MG63 (cell line): Measurements from ENCODE around the gene PLAAT3. TPM values are rescaled to one million over a fixed set of nuclear protein-coding genes. Genes with fewer than 3 reads are reported as not detected.
"Not testable (repeated sequence)": the region's sequence is repeated elsewhere in the genome, so short reads cannot be mapped to it uniquely, and the experiment has no call there.

ENCODE experiments used
- DNase-seq: peaks from one replicate; pipeline ENCODE4 v3.0.0-alpha.2; 2020
- H3K27me3 ChIP-seq: fragments of 250-450 bp; sonication (Bioruptor Pico); 2 replicates; pipeline ENCODE4 v1.5.1; 2020; ENCODE audit warnings: mild to moderate bottlenecking, moderate library complexity
- H3K36me3 ChIP-seq: fragments of 250-450 bp; sonication (Bioruptor Pico); 2 replicates; pipeline ENCODE4 v1.5.1; 2020; ENCODE audit warnings: mild to moderate bottlenecking, moderate library complexity
- H3K4me3 ChIP-seq: fragments of 250-450 bp; sonication (Bioruptor Pico); 2 replicates; pipeline ENCODE4 v1.5.1; 2020; ENCODE audit warnings: mild to moderate bottlenecking, moderate library complexity
- H3K9me3 ChIP-seq: fragments of 250-450 bp; sonication (Bioruptor Pico); 2 replicates; pipeline ENCODE4 v1.5.1; 2020; ENCODE audit warnings: mild to moderate bottlenecking, moderate library complexity
- total RNA-seq: library from RNA; depleted of rRNA; stranded (reverse); fragments of >200 nt; shearing (Covaris generic); gene quantifications from 2 replicates; pipeline ENCODE4 v1.2.3, GENCODE V29; 2014; ENCODE audit warnings: low replicate concordance

PLAAT3 gene
- total RNA-seq, 1 experiment from 2014 or later = 28.8 TPM

DNA sequence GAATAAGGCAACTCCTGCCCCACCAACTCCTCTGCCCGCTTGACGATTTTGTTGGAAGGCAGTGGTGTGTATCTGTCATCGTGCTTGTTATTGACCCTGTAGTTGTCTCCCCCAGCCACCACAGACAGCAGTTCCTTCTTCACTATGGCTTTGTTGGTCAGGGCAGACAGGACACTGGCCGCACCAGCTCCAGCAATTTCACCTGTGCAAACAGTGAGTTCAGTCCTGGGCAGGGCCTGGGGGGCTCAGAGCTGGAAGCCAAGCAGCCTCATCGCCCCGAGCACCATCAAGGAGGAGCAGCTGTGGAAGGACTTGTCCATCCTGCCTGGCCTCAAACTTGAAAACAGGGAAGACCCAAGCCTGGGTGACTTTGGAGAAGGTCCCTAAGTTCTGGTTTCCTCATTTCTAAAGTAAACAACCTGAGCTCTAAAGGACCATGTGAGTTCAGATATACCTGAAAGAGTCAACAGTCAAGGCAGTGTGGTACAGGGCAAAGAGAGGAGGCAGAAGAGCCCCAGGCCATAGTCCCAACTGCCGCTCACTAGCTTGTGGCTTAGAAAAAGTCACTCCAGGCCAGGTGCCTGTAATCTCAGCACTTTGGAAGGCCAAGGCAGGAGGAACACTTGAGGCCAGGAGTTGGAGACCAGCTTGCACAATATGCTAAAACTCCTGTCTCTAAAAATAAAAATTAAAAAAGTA, 55.6 kb downstream of the PLAAT3 start:
- H3K36me3 ChIP-seq = no peaks in the 10 kb centered on the region
- H3K4me3 ChIP-seq = no peak overlapping the region
- no peaks in the 10 kb centered on the region for H3K9me3 ChIP-seq
- H3K27me3 ChIP-seq = no peaks in the 10 kb centered on the region
- no peak for DNase-seq

DNA sequence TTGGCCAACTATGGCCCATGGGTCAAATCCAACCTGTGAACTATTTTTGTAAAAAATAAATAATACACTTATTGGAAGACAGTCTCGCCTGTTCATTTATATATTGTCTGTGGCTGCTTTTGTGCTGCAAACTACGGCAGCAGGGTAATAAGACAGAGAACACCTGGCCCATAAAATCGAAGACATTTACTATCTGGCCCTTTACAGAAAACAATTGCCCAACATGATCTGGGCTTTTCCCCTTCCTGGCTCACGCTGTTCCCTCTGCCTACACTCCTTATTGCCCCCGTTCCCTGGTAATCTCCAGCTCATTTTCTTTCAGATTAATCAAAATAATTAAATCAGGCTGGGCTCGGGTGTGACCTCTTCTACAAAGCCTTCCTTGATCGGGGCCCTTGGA, 56.7 kb downstream of the PLAAT3 start:
- Histone ChIP-seq H3K27me3 (no peaks in the 10 kb centered on the region), H3K4me3 (no peak overlapping the region), H3K9me3 (no peaks in the 10 kb centered on the region), H3K36me3 (no peaks in the 10 kb centered on the region)
- DNase-seq = no peak

DNA sequence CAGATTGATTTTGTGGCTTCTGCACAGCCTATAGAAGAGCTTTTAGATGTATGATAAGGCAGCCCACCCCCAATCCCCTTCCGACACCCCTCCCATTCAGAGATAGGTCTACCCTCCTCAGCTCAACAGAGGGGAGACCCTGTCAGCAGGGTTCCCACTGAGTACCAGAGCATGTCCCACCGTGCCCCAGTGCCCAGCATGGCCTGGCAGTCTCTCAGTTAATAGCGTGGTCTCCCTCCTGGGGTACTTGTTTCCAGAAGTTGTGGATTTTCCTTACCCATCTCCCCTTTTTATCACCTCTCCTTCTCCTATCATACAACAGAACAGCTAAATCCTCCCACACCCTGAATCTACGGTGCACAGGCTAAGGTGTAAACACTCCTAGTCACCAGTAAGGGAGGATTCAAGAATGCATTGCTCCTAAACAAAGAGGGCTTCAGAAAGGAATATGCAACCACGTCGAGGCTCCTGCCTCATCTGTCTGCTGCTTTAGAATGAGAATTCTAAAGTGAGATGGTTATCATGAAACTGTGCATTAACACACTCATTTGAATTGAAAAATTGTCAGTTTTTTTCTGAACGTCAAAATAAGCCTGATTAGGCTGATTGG, 57.7 kb downstream of the PLAAT3 start:
- Histone ChIP-seq H3K9me3 (no peaks in the 10 kb centered on the region), H3K27me3 (no peaks in the 10 kb centered on the region), H3K4me3 (no peak overlapping the region), H3K36me3 (no peaks in the 10 kb centered on the region)
- no peak for DNase-seq

DNA sequence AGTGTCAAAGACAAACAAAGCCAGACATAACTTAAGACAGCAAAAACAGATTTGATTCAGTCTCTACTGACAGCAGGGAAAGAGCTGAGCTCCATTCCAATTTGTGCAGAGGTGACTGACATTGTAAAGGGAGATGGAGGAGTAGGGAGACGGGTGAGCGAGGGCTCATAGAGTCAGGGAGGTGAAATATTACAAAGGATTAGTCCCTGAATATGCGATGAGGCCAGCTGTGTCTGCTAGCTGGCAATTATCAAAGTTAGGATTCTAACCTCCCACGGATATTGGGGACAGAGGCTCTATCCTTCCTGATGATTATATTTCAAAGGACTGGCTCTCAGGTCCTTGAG, 59.4 kb downstream of the PLAAT3 start:
- H3K4me3 ChIP-seq = no peak overlapping the region
- H3K9me3 ChIP-seq = no peaks in the 10 kb centered on the region
- H3K36me3 ChIP-seq = no peaks in the 10 kb centered on the region
- no peaks in the 10 kb centered on the region for H3K27me3 ChIP-seq
- DNase-seq = no peak

DNA sequence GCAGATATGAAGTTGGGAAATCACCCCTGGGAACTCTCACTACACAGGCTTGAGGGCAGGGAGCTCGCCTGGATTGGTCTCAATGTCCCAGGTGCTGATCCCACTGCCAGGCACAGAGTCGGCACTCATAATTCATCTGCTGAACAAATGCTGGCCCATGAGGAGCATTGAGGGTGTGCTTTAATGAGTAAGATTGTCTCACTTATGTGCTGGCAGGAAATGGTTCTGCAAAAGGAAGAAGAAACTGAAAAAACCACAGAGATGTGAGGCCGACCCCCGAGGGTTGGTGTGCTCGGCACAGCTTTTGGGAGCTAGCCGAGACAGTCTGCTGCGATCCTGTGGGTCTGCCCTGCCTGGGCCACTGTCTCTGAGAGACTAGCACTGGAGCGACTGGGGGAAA, 60.5 kb downstream of the PLAAT3 start:
- Histone ChIP-seq H3K9me3 (no peaks in the 10 kb centered on the region), H3K36me3 (no peaks in the 10 kb centered on the region), H3K4me3 (no peak overlapping the region), H3K27me3 (no peaks in the 10 kb centered on the region)
- DNase-seq = no peak

DNA sequence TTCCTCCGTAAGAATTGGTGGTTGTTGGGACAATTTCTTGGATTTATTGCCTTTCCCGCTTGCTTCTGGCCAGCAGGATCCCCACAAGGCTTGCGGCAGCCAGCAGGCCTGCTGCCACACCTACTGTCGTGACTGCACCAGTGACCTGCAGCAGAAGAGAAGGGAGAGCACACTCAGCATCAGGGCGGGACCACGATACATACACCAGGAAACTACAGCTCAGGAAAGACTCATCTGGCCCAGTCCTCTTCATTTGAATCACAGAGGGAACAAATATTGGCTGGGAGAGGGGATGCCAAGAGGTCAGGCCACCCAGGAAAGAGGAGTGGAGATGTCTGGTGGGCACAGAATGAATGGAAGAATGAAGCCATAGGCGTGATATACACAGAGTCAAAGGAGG, 61.3 kb downstream of the PLAAT3 start:
- no peaks in the 10 kb centered on the region for H3K36me3 ChIP-seq
- no peaks in the 10 kb centered on the region for H3K27me3 ChIP-seq
- H3K4me3 ChIP-seq = no peak overlapping the region
- DNase-seq = no peak
- H3K9me3 ChIP-seq = no peaks in the 10 kb centered on the region

DNA sequence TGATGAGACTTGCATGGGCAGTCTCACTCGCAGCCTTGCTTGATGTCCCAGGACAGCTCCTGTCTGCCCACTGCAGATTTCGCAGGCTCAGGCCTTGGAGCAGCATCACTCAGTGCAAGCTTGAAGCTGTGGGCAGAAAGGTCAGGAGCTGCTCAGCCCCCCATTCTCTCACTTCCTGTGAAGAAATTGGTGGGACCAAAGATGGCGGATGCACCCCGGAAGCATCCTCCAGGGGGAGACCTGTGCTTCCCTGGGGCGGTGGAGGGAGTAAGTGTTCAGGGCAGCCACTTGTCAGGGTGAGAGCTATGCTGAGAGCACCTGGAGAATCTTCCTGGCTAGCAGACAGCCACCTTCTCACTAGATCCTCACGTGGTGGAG, 62.4 kb downstream of the PLAAT3 start:
- no peaks in the 10 kb centered on the region for H3K36me3 ChIP-seq
- H3K27me3 ChIP-seq = no peaks in the 10 kb centered on the region
- no peak for DNase-seq
- H3K4me3 ChIP-seq = no peak overlapping the region
- no peaks in the 10 kb centered on the region for H3K9me3 ChIP-seq

DNA sequence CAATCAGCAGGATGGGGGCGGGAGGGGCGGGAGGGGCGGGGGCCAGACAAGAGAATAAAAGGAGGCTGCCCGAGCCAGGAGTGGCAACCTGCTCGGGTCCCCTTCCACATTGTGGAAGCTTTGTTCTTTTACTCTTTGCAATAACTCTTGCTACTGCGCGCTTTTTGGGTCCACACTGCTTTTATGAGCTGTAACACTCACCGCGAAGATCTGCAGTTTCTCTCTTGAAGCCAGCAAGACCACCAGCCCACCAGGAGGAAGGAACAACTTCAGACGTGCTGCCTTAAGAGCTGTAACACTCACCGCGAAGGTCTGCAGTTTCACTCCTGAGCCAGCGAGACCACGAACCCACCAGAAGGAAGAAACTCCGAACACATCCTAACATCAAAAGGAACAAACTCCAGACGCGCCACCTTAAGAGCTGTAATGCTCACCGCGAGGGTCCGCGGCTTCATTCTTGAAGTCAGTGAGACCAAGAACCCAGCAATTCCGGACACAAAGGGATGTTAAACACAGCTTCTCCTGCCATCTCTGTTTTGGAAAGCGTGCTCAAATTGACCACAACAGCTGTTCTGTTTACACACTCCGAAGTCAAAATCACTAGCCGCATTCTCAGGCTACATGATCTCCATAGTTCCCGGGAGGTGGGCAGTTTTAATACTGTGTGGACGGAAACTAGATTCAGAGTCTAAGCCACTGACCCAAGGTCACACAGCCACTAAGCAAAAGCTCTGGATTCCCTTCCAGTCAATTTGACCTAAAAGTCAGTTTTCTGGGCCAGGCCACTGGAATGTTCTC, 62.9 kb downstream of the PLAAT3 start:
- no peak overlapping the region for H3K4me3 ChIP-seq
- H3K36me3 ChIP-seq = no peaks in the 10 kb centered on the region
- no peaks in the 10 kb centered on the region for H3K27me3 ChIP-seq
- H3K9me3 ChIP-seq = no peaks in the 10 kb centered on the region
- no peak for DNase-seq

DNA sequence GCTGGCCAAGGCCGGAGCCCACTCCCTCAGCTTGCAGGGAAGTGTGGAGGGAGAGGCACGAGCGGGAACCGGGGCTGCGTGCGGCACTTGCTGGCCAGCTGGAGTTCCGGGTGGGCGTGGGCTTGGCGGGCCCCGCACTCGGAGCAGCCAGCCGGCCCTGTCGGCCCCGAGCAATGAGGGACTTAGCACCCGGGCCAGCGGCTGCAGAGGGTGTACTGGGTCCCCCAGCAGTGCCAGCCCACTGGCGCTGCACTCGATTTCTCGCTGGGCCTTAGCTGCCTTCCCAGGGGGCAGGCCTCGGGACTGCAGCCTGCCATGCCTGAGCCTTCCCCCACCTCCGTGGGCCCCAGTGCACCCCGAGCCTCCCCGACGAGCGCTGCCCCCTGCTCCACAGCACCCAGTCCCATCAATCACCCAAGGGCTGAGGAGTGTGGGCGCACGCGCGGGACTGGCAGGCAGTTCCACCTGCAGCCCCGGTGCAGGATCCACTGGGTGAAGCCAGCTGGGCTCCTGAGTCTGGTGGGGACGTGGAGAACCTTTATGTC, 64.0 kb downstream of the PLAAT3 start:
- H3K36me3 ChIP-seq = not testable (repeated sequence)

DNA sequence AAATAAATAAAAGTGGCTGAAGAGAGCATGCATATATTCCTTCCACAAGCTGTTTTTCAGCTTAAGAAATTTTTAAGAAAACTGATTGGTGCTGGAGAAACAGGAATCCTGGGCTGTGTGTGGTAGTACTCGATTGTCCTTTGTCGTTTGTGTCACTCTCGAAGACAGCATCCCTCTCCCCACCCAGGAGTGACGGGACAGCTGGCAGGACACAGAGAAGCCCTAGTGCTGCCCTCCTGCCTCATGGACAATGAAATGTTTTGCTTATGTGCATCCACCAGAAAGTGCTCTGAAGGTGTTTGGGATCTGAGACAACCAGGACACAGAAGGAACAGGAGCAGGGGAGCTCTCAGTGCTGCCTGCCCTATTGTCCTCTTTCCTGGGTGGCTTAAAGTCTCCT, 64.8 kb downstream of the PLAAT3 start:
- Histone ChIP-seq H3K27me3 (no peaks in the 10 kb centered on the region), H3K36me3 (no peaks in the 10 kb centered on the region), H3K9me3 (no peaks in the 10 kb centered on the region), H3K4me3 (no peak overlapping the region)
- DNase-seq = no peak

More for the DNA sequence above, 64.0 kb downstream of the PLAAT3 start:
- not testable (repeated sequence) for H3K27me3 ChIP-seq, DNase-seq, H3K4me3 ChIP-seq, H3K9me3 ChIP-seq

DNA sequence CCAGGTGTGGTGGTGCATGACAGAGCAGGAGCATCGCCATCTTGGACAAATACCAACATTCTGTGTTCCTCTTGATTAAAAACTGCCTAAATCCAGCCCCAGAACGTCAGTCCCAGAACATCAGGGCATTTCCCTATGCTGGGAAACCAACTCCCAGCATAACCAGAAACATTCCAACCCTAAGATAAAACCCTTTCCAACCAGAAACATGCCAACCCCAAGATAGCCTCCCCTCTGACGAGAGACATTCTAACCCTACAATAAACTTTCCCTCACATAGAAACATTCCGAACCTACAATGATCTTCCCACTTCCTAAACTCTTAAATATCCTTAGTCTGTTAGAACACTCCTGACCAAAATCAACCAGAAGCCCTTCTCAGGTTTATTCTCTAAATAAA, 66.1 kb downstream of the PLAAT3 start:
- Histone ChIP-seq H3K27me3 (no peaks in the 10 kb centered on the region), H3K36me3 (no peaks in the 10 kb centered on the region), H3K9me3 (no peaks in the 10 kb centered on the region), H3K4me3 (no peak overlapping the region)
- no peak for DNase-seq

DNA sequence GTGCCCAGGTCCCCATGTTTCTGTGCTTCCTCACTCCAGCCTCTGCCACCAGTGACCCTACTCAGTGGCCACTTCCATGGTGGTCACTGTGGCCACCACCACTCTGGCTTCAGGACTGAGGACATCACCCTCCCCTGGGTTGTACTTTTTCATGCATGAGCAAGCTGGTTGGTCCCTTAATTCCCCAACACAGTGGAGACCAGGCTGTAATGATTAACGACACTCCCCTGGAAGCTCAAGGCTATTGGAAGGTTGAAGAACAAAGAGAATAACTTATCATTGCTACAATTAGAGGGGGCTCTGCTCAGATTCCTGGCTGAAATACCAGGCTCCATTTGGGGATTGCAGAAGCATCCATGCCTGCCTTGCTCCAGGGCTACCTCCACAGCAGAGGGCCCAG, 67.2 kb downstream of the PLAAT3 start:
- Histone ChIP-seq H3K27me3 (no peaks in the 10 kb centered on the region), H3K9me3 (no peaks in the 10 kb centered on the region), H3K36me3 (no peaks in the 10 kb centered on the region), H3K4me3 (no peak overlapping the region)
- no peak for DNase-seq

DNA sequence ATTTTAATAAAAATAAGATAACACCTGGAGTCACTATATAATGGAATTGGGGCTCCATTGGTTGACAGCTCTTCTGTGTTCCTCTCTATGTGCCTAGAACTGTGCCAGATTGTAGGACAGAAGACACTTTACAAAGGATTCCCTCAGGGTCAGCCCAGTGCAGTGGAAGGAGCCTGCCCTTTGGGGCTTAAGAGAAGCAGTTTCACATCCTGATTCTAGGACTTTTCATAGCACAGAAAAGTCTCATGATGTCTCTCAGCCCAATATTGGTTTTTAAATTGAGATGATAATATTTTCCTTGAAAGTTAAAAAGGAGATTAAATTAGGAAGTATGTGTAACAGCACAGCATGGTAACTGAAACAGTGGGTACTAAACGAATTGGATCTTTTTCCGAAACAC, 70.5 kb downstream of the PLAAT3 start:
- Histone ChIP-seq H3K27me3 (no peaks in the 10 kb centered on the region), H3K4me3 (no peak overlapping the region), H3K36me3 (no peaks in the 10 kb centered on the region), H3K9me3 (no peaks in the 10 kb centered on the region)
- no peak for DNase-seq

DNA sequence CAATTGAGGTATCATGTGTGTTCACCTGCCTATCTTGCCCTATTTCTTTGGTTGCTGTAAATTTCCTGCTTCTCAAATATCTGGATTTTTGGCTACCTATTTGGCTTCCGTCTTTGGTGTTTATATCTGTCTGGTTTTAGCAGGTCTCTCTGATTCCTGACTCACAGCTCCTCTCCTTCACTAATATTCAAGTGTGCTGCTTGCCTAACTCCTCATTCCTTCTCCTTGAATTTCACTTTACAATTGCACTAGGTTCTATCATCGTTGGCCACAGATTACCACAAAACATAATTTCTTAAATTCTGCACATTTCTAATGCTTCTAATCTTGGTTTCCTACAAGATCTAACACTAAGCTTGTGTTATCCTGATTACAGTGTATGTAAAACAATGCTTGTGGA, 71.7 kb downstream of the PLAAT3 start:
- not testable (repeated sequence) for H3K4me3 ChIP-seq, H3K9me3 ChIP-seq, H3K27me3 ChIP-seq, DNase-seq, H3K36me3 ChIP-seq

DNA sequence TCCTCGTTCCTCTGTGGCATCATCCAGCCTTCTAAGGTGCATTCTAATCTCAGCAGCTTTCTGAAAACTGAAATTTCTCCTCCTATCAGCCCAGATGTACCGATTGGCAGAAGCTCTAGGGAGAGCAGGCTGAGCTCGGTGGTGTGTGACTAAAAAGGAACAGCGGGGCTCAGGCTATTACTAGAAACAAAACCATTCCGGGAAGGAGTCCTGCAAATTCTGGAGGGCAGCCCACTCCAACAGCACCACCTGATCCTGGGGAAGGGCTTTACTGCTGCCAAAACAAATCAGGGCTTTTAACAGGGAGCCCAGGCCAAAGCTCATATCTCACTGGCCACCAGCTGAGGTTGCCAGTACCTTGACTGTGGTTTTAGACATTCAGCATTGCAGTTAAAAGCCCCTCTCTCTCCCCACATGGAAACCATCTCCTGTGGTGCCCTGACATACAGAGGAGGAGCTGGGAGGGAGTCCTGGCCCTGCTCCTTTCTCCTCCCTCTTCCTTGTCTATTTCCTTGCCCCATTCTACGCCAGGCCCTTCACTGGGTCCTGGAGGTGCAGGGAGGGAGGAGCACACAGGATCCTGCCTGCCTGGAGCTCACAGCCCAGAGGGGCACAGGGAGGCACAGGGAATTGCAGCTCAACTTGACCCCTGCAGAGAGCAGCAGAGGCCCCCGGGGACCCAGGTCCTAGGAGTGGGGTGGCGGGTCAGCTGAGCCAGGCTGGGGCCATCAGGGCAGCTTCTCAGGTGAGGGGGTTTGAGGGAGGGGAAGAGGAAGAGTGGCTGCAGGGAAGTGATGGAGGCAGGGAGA, 76.7 kb downstream of the PLAAT3 start:
- Histone ChIP-seq H3K36me3 (no peaks in the 10 kb centered on the region), H3K27me3 (no peaks in the 10 kb centered on the region), H3K4me3 (peak overlapping the region; percentile 30), H3K9me3 (no peaks in the 10 kb centered on the region)
- peak; percentile 89 for DNase-seq

DNA sequence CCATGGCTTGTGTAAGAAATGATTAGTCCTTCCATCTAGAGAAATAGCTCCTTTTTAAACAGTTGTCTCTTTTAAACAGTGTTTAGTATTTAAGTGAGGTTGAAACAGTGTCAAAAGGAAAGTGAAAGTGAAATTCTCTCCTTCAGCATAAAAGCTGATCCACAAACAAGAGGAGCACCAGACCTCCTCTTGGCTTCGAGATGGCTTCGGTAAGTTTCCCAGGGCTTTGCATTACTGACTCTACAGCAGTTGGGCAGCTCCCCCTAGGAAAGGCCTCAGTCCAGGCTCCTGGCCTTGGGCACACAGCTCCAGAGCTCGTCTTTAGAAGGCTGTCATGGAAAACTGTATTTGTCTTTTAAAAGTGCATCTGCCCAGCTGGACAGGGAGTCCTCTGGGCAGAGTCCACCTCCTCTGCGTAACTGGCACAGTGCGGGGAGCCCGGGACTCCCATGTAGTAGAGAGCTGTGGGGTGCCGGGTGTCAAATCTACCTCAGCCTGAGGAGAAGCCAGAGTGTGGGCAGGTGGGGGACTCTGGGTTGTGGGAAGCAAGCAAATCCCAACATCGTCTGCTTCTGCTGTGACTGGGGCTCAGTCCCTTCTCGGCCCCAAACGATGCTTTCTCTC, 77.5 kb downstream of the PLAAT3 start, which contains the start of gene PLAAT4:
Gene PLAAT4 (plus strand): TSS at position 140 of the 624 bp plus-strand sequence. CDS start 61 bp downstream, at position 201.
- Histone ChIP-seq H3K27me3 (no peaks in the 10 kb centered on the region), H3K36me3 (no peaks in the 10 kb centered on the region), H3K4me3 (peak within 1 kb of the TSS; percentile 30), H3K9me3 (no peaks in the 10 kb centered on the region)
- DNase-seq = peak; percentile 57
